OCI-LY7 (cell line): ENCODE results near the gene MAPK11.

Experiments used
- CTCF ChIP-seq: fragments of 200-600 bp; sonication (generic); conservative IDR thresholded peaks from 2 replicates; pipeline ENCODE4 v1.5.1; 2014; ENCODE audit warnings: mild to moderate bottlenecking, antibody characterized with exemption, low read length, moderate library complexity, mixed read lengths
- EZH2phosphoT487 ChIP-seq: fragments of 200-600 bp; sonication (generic); IDR thresholded peaks from 2 replicates; pipeline ENCODE4 v1.6.1; 2018; ENCODE audit warnings: low read depth, borderline replicate concordance, mild to moderate bottlenecking, mixed run types, antibody characterized with exemption, low read length, moderate library complexity, mixed read lengths

DNA sequence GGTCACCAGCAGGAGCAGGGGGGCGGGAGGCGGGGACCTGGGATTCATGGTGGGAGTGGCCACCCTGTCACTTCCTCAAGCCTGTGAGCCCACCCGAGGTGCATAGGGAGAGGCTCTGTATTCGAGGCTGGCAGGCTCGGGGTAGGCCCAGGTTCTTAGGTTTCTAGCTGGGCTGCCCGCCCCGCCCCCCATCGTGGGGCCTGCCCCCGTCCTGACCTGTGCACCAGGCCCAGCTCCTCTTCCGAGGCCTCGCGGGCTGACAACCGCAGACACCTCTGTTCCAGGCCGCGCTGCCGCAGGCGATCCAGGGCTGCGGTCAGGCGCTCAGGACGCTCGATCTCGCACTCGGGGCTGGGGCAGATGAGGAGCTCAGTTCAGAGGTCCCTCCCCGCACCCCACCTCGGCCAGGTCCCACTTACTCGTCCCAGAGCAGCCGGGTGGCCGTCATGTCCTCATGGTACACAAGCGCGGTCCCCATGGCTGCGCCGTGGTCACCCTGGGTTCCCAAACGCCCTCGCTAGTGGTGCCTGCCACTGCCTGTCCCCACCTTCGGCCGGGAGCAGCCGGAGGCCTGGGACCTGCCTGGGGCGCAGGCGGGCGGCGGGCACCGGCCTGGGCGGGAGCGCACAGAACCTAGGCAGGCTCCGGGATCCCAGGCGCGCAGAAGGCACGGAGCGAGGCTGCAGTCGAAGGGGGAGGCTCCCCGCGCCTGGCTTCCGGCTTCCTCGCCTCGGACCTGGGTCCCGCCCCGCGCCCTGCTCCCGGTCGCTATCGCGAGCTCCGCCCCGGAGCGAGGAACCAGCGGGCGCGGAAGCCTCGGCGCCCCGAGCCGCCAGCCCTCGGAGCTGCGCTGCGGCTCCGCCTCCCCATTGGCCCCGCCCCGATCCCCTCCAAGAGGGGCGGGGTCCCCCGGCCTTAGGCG is 19.4 kb downstream of the MAPK11 start, which contains the start of gene HDAC10:
- TF ChIP-seq CTCF, result no peak
- no peak for TF ChIP-seq EZH2phosphoT487
